ENCODE data around the gene RABEP2.
A peak's percentile ranks its signal among the peaks of the same experiment; 100 is the strongest.
"Not testable (repeated sequence)": the region's sequence is repeated elsewhere in the genome, so short reads cannot be mapped to it uniquely, and the experiment has no call there.

RABEP2 gene

DNA sequence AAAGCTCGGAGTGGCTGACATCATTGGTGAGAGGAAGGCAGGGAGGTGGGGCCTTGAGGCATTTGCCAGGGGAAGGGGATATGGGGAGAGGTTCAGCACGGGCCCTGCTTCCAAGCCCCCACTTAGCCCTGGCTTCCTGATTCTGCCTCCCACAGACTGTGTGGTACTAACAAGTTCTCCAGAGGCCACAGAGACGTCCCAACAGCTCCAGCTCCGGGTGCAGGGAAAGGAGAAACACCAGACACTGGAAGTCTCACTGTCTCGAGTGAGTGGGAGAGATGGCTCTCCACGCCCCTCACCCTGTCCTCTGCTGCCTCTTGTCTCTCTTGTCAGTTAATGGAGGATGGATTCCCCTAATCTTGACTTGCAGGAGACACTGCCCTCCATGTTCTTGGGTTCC, 33.8 kb upstream of the RABEP2 start:
- TF ChIP-seq CTCF (IDR thresholded peaks at IDR 0.05) (no peak), ZFX (IDR thresholded peaks at IDR 0.05; ENCODE audit: borderline replicate concordance) (no peak)
- no peak overlapping the region for H3K27ac ChIP-seq

DNA sequence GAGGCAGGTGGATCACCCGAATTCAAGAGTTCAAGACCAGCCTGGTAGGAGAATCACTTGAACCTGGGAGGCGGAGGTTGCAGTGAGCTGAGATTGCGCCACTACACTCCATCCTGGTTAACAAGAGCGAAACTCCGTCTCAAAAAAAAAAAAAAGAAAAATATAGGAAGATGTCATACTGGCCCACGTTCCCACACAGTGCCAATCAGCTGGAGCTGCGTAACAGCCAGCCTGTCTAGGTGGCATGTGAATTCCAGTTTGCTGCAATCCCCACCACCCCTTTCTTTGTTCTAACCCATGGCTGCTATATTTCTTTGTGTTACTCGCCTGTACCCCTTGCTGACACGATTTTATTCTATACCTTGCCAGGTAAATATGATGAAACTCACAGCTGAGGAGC, 33.2 kb upstream of the RABEP2 start:
- TF ChIP-seq ZFX (IDR thresholded peaks at IDR 0.05; ENCODE audit: borderline replicate concordance) (no peak), CTCF (IDR thresholded peaks at IDR 0.05) (no peak)
- no peak overlapping the region for H3K27ac ChIP-seq

DNA sequence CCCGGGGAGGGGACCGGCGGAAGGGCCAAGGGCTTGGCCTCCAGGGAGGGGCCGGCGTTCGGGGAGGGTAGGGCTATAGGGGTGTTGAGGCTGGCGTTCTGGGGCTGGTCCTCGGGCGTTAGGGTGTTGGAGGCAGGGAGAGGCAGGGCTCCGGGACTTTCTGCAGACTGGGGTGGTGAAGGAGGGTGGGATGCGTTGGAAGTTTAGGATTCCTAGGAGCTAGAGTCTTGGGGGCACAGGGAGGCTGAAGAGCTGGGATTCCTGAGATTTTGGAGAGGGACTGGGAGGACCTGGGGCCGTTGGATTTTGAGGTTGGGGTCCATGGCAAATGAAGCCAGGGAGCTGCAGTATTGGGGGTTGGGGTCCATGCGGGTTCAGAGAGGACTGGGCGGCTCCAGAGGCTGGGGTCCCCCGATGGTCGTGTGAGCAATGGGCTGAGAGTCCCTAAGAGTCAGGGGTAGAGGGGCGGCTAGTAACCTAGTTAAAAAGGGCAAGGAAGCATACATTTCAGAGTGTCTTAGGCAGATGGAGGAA, 26.4 kb upstream of the RABEP2 start:
- no peak for TF ChIP-seq ZFX (IDR thresholded peaks at IDR 0.05; ENCODE audit: borderline replicate concordance)
- TF ChIP-seq CTCF (IDR thresholded peaks at IDR 0.05), result no peak
- H3K27ac ChIP-seq, result peak overlapping the region; percentile 76

DNA sequence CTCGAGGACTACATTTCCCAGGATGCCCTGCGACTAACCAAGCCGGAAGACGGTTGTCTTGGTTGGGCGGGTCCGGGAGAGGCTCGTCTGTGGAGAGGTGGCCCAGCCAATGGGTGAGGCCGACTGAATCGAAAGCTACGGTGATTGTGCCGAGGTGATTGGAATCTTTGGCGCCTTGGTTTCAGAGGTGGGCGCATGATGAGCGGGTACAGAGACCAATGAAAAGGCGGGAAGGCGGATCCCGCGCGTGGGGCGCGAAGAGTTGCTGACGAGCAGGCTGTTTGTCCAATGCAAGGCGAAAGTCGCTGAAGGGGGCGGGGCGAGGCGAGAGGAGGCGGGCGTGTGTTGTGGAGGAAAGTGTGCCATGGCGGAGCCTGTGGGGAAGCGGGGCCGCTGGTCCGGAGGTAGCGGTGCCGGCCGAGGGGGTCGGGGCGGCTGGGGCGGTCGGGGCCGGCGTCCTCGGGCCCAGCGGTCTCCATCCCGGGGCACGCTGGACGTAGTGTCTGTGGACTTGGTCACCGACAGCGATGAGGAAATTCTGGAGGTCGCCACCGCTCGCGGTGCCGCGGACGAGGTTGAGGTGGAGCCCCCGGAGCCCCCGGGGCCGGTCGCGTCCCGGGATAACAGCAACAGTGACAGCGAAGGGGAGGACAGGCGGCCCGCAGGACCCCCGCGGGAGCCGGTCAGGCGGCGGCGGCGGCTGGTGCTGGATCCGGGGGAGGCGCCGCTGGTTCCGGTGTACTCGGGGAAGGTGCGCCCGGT, 25.8 kb upstream of the RABEP2 start, which contains the start of gene NFATC2IP:
TSS of gene NFATC2IP (plus strand) at position 290 of the 762 bp plus-strand sequence. CDS start at position 365, 75 bp downstream.
- TF ChIP-seq CTCF (IDR thresholded peaks at IDR 0.05), result no peak
- TF ChIP-seq ZFX (IDR thresholded peaks at IDR 0.05; ENCODE audit: borderline replicate concordance), result no peak
- peak within 1 kb of the TSS; percentile 76 for H3K27ac ChIP-seq

GRCh38 chr16:28946681-28947080, 21.6 kb upstream of the RABEP2 start:
- H3K27ac ChIP-seq, result no peak overlapping the region
- TF ChIP-seq ZFX (IDR thresholded peaks at IDR 0.05; ENCODE audit: borderline replicate concordance) (no peak), CTCF (IDR thresholded peaks at IDR 0.05) (no peak)

DNA sequence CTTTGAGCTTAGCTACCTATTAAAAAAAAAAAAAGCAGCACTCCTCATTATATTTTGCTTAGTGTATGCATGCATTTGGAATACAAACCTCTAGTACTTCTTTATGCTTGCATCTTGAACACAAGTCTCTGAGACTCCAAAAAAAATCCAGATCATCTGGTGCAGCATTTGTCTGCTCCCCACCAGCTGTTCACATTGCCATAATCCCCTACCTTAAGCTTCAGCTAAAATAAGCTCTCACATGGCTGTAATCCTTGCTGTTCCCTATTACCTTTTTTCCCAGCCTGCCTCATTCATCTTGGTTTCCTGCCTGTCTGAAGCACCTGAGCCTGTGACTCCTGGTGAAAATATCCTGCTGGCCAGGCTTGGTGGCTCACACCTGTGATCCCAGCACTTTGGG, 18.2 kb upstream of the RABEP2 start:
- no peak overlapping the region for H3K27ac ChIP-seq
- TF ChIP-seq ZFX (IDR thresholded peaks at IDR 0.05; ENCODE audit: borderline replicate concordance) (no peak), CTCF (IDR thresholded peaks at IDR 0.05) (no peak)

DNA sequence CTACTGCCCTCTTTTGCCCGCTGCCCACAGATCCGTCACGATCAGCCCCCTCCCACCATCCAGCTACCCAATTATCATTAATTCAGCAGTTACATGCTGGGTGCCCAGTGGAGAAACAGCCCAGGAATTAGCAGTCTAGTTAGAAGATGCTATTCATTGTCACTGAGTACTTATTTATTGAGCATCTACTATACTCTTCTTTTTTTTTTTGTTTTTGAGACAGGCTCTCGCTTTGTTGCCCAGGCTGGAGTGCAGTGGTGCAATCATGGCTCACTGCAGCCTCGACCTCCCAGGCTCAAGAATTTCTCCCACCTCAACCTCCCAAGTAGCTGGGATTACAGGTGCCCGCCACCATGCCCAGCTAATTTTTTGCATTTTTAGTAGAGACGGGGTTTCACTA, 14.8 kb upstream of the RABEP2 start:
- not testable (repeated sequence) for H3K27ac ChIP-seq
